ENCODE data around the gene NF2.
"Not testable (repeated sequence)": the region's sequence is repeated elsewhere in the genome, so short reads cannot be mapped to it uniquely, and the experiment has no call there.

NF2 gene

GRCh38 chr22:29597871-29598683 lies 5.4 kb upstream of the NF2 start:
- DNase-seq: not testable (repeated sequence)

DNA sequence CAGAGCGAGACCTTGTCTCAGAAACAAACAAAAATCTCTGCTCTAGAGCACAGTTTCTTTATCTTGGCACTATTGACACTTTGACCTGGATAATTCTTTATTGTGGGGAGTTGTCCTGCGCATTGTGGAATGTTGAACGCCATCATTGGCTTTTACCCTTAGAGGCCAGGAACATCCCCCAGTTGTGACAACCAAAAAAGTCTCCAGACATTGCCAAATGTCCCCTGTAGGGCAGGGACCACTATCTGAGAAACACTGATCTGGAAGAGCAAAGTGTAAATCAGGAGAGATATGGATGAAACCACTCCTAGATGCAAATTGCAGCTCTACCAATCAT lies 4.8 kb upstream of the NF2 start:
- DNase-seq: no peak

DNA sequence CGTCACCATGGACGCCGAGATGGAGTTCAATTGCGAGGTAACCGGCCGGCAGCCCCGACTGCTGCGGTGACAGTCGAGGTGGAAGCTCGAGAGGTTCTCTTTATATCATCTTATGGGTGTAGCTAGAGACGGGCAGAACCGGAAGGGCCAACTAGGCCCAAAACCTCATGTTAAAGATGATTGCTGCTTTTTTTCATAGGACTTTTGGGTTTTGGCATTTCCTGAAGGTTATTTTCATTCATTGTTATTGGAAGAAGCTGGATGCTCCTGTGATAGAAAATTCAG lies 585 bp downstream of the NF2 start:
- peak in 1 of 2 experiments; percentile 31 for DNase-seq

GRCh38 chr22:29605527-29605850 lies 2.1 kb downstream of the NF2 start:
- DNase-seq: no peak

DNA sequence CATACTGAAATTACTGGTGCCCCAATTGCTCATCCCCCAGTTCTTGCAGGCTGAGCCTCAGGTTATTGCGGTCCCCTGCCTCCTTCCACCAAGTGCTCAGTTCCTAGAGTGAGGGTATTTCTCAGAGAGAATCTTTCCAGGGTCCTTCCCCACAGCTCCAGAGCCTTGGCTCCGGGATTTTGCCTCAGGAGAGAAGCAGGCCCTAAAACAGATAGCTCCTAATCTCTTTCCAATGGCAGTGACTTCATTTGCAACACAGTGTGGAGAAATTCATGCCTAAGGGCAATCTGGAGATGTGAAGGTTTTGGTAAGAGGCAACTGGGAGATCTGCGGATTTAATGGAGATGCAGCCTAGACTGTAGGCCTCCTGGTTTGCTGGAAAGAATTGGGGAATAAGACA lies 2.9 kb downstream of the NF2 start:
- DNase-seq: no peak

DNA sequence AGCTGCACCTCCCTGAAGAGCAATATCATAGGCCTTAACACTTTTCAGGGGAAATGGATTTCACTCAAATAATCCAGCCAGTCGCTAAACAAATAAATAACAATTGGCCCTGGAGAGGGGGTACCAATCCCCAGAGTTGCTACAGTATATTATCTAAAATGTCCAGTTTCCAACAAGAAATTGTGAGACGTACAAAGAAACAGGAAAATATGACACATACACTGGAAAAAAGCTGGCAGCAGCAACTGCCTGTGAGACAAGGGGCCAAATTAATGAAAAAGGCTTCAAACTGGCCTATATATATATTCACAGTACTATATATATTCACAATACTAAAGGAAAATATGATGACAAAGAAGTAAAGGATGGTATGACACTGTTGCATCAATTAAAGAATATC lies 4.0 kb downstream of the NF2 start:
- DNase-seq: no peak

GRCh38 chr22:29609139-29609538 lies 5.7 kb downstream of the NF2 start:
- DNase-seq: no peak

DNA sequence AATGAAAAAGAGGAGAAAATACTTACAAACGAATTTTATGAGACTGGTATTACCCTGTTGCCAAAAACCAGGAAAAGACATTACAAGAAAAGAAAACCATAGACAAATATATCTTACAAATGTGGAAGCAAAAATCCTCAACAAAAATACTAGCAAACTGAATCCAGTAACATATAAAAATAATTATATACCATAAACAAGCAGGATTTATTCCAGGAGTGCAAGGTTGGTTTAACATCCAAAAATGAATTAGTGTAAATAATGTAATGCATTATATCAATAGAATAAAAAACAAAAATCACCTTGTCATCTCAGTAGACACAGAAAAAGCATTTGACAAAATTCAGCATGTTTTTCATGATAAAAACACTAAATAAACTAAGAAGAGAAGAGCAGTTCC lies 7.3 kb downstream of the NF2 start:
- no peak for DNase-seq

GRCh38 chr22:29615705-29616327 lies 12.4 kb downstream of the NF2 start:
- no peak for DNase-seq

DNA sequence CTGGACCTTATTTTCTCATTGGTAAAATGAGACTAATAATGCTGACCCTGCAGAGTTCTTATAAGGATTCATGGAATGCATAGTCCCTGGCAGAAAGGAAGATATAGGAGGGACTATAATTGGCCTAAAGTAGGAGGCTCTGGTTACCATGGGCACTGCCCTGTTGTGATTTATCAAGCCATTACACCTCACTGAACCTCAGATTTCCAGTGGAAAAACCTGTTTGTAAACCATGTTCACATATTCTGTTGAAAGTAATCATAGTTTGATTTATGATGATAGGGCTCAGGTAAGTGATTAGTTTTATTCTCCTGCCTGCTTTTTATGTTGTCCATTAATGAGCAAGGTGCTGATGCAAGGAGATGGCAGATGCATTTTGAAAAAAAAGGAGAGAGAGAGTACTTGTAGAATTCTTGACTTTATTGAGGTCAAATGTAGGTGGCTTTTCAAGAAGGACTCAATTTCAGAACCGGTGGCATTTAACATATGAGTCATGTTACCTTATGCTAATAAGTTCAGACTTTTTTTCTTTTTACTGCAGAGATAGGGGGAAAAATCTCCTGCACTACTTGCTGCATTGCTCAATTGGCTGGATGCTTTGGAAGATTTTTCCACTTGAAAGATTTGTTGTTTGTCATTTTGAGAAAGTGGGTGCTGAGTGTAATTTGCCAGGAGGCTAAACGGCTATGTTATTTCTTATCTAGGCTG lies 14.6 kb downstream of the NF2 start:
- DNase-seq: no peak

DNA sequence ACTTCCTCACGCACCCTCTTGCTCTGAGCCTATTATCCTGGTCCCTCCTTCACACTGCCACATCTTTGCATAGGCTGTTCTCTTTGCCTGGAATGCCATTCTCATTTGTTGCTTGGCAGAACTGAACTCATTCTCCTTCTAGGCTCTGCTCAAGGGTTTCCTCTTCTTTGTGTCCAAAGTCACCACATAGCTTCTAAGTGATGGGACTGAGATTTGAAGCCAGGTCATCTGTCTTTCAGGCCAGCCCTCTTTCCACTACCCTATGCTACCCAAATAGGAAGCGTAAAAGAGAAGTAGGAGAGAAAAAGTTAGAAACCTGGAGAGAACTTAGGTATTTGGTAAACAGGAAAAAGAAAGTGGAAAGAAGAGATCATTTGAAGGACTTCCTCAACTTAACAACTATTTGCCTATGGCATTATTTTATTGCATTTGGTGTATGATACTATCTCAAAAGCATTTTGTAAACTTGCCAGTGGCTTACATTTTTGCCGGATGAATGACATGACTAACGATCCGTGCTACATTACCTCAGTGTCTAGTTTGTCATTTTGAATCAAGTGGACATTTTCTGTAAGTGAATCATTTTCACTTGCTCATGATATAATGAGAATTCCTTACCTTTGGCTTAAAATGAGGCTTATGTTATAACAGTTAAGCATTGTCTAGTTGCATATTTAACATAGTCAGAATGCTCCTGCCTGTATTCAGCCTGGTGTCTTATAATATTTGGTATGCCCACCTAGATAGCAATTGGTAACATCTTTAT lies 18.5 kb downstream of the NF2 start:
- no peak for DNase-seq

DNA sequence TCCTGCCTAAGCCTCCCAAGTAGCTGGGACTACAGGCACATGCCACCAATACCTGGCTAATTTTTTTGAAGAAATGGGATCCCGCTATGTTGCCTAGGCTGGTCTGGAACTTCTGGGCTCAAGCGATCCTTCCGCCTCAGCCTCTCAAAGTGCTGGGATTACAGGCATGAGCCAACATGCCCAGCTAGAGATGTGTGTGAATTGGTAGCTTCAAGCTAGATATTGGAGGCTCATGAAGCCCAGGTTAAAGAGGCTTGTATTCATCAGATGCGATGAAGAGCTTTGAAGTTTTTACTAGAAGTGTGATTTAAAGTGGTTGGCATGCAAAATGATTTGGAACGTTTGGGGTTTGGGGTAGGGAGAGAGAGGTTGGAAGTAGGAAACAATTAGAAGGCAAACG lies 19.6 kb downstream of the NF2 start:
- no peak for DNase-seq

- DNase-seq: peak in 1 of 2 experiments; percentile 6
Observed at GRCh38 chr22:29623553-29624169, 20.2 kb downstream of the NF2 start.

- DNase-seq: peak; percentile 16 to 22
Observed at GRCh38 chr22:29625090-29625825, 21.8 kb downstream of the NF2 start.

GRCh38 chr22:29626497-29627195 lies 23.2 kb downstream of the NF2 start:
- no peak for DNase-seq

DNA sequence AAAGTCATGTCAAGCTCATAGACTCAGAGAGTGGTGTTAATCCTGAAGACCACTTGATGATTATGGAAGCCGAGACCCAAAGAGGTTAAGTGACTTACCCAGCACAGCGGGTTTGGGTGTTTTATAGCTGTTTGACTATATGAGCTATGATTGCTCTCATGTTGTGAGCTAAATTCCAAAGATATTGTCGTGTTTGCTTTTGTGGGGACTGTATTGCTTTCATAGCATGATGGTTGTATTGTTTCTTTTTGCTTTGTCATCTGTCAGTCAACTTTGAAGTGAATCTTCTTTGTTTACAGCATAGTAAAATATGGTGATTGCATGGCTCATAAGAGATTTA lies 23.7 kb downstream of the NF2 start:
- no peak for DNase-seq

DNA sequence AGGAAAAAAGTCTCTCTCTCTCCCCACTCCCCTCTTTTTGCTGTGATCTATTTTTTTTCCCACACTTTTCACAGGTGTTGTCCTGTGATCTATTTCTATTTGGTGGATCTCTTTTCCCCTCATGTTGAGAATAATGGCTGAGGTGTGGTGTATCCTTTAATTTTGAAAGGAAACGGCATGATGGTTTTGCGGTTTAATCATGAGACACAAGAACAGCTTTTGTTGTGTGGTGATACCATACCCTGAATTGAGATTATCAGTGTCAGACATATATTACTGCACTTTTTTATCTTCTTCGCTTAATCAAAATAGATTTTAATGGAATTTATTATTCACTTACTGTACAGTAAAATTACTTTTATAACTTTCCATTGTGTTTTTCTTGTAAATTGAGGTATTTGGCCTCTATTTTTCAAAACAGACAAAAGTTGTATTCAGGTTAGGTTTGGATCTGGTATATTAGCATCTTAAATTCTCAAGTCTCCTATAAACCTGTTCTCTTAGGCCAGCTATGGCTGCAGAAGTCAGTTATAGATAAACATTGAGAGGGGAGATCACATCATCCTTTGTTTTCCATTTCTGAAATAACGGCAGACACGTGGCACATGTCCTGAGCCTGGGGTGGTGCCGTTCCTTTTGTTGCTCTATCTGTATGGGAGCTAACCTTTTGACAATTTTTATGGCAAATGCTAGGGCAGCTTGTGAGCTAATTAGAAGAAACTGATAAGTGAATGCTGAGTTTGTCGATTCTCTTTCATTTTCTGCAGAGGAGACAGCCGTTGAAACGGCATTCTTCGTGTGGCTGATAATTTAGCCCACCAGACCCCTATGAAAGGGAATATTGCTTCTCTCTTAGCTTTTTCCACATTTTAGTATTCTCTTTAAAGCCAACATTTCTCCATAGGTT lies 25.8 kb downstream of the NF2 start:
- DNase-seq: no peak

DNA sequence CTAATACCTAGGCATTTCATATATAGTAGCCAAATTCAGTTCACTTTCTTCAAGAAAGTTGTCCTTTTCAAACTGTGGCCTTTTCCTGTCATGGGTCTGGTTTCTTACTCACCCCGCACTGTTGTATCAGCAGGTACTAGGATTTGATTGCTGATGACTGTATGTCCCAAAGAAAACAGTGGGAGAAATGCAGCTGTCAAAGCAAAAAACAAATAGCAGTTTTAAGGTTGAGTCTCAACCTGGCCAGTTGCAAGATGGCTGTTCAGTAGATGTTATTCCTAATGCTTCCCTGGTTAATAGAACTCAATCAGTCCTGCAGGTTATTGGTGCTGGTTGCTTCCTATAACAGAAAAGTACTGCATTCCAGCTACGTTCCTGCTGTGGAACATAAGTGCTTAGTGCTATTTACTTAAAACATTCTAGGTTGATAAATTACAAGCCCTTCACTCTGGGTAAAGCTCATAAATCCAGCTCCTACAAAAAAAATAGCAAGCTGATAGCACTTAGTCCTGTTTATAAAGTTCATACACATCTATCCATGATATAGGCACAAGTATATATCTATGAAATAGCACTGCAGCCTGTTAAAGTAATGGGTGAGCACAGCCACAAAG lies 26.6 kb downstream of the NF2 start:
- no peak for DNase-seq

- no peak for DNase-seq
Observed at GRCh38 chr22:29630987-29631386, 27.6 kb downstream of the NF2 start.

- DNase-seq: no peak
Observed at GRCh38 chr22:29631725-29632124, 28.3 kb downstream of the NF2 start.

DNA sequence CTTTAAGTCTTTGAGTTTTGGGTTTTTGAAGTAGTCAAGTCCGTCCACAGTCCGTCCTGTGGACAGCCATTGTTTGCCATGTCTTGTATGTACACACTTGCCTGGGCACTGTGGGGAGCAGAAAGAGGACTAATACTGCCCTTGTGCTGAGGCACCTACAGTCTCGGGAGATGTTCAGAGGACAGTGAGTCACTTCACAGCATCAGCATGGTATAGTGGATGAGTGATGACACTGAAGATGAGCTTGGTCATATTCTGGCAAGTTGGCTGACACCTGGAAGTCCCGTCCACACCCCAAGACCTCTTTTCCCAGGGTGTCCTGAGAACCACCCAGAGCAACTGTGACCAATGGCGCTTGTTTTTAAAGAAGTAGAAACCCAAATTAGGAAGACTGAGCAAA lies 29.2 kb downstream of the NF2 start:
- no peak for DNase-seq
